H9 (cell line): ENCODE measurements around the gene CCDC89. TPM values are rescaled to one million over a fixed set of nuclear protein-coding genes. Genes with fewer than 3 reads are reported as not detected.

Experiments used
- DNase-seq: peaks from one replicate; pipeline ENCODE4 v3.0.0-alpha.2; 2017
- H2AFZ ChIP-seq: one replicate; pipeline ENCODE4 v1.6.1; 2013; ENCODE audit warnings: mild to moderate bottlenecking, low read length, control low read depth, moderate library complexity
- H2AK5ac ChIP-seq: 2 replicates; pipeline ENCODE4 v1.6.1; 2013; ENCODE audit warnings: low read length, control low read depth, mixed read lengths; ENCODE audit not compliant: insufficient read length
- H2BK120ac ChIP-seq: one replicate; pipeline ENCODE4 v1.6.1; 2013; ENCODE audit warnings: low read depth, mild to moderate bottlenecking, low read length, control low read depth, inconsistent platforms; ENCODE audit not compliant: poor library complexity, severe bottlenecking
- H2BK12ac ChIP-seq: 2 replicates; pipeline ENCODE4 v1.6.1; 2013; ENCODE audit warnings: low read length, control low read depth, mixed read lengths, low read depth; ENCODE audit not compliant: insufficient read length
- H2BK15ac ChIP-seq: 2 replicates; pipeline ENCODE4 v1.6.1; 2013; ENCODE audit warnings: low read depth, low read length, control low read depth
- H2BK20ac ChIP-seq: one replicate; pipeline ENCODE4 v1.6.1; 2013; ENCODE audit warnings: low read depth, mild to moderate bottlenecking, low read length, control low read depth, inconsistent platforms; ENCODE audit not compliant: poor library complexity, severe bottlenecking
- H2BK5ac ChIP-seq: 2 replicates; pipeline ENCODE4 v1.6.1; 2013; ENCODE audit warnings: low read length, control low read depth, mixed read lengths; ENCODE audit not compliant: insufficient read length
- H3K14ac ChIP-seq: 2 replicates; pipeline ENCODE4 v1.6.1; 2013; ENCODE audit warnings: low read length, control low read depth; ENCODE audit not compliant: insufficient read depth
- H3K18ac ChIP-seq: 2 replicates; pipeline ENCODE4 v1.6.1; 2013; ENCODE audit warnings: low read depth, mild to moderate bottlenecking, mixed read lengths, low read length, control low read depth; ENCODE audit not compliant: insufficient read length
- H3K23ac ChIP-seq: 2 replicates; pipeline ENCODE4 v1.6.1; 2013; ENCODE audit warnings: low read length, control low read depth, mixed read lengths, low read depth; ENCODE audit not compliant: insufficient read length
- H3K23me2 ChIP-seq: 2 replicates; pipeline ENCODE4 v1.6.1; 2013; ENCODE audit warnings: low read depth, mild to moderate bottlenecking, mixed read lengths, low read length, control low read depth; ENCODE audit not compliant: insufficient read length, poor library complexity, severe bottlenecking
- H3K27ac ChIP-seq: 2 replicates; pipeline ENCODE4 v1.5.1; 2013; ENCODE audit warnings: low read length, control low read depth, mixed read lengths, low read depth; ENCODE audit not compliant: insufficient read length
- H3K27me3 ChIP-seq: 2 replicates; pipeline ENCODE4 v1.6.1; 2013; ENCODE audit warnings: low read length, control low read depth, inconsistent platforms; ENCODE audit not compliant: insufficient read depth
- H3K4ac ChIP-seq: 2 replicates; pipeline ENCODE4 v1.6.1; 2013; ENCODE audit warnings: low read depth, mild to moderate bottlenecking, control low read depth, inconsistent platforms, low read length, moderate library complexity
- H3K4me1 ChIP-seq: 2 replicates; pipeline ENCODE4 v1.6.1; 2013; ENCODE audit warnings: low read length, control low read depth, inconsistent platforms; ENCODE audit not compliant: insufficient read depth
- H3K4me2 ChIP-seq: 2 replicates; pipeline ENCODE4 v1.6.1; 2013; ENCODE audit warnings: low read length, control low read depth, mixed read lengths; ENCODE audit not compliant: insufficient read length, insufficient read depth
- H3K56ac ChIP-seq: 2 replicates; pipeline ENCODE4 v1.6.1; 2013; ENCODE audit warnings: low read depth, mild to moderate bottlenecking, mixed read lengths, low read length, control low read depth; ENCODE audit not compliant: insufficient read length
- H3K79me1 ChIP-seq: 2 replicates; pipeline ENCODE4 v1.6.1; 2013; ENCODE audit warnings: low read depth, mild to moderate bottlenecking, moderate library complexity, low read length, control low read depth, inconsistent platforms; ENCODE audit not compliant: insufficient read depth, poor library complexity, severe bottlenecking
- H3K79me2 ChIP-seq: 2 replicates; pipeline ENCODE4 v1.6.1; 2013; ENCODE audit warnings: low read length, control low read depth, inconsistent platforms; ENCODE audit not compliant: insufficient read depth
- H3K9ac ChIP-seq: 2 replicates; pipeline ENCODE4 v1.6.1; 2013; ENCODE audit warnings: low read length, control low read depth, mixed read lengths; ENCODE audit not compliant: insufficient read length; ENCODE audit errors: extremely low read depth
- H3K9me3 ChIP-seq: one replicate; pipeline ENCODE4 v1.6.1; 2013; ENCODE audit warnings: low read depth, low read length, inconsistent platforms; ENCODE audit not compliant: control insufficient read depth
- H3T11ph ChIP-seq: one replicate; pipeline ENCODE4 v1.6.1; 2013; ENCODE audit warnings: mild to moderate bottlenecking, low read length, control low read depth, inconsistent platforms
- H4K20me1 ChIP-seq: one replicate; pipeline ENCODE4 v1.6.1; 2013; ENCODE audit not compliant: control insufficient read depth, insufficient read length, insufficient read depth
- H4K5ac ChIP-seq: 2 replicates; pipeline ENCODE4 v1.6.1; 2013; ENCODE audit warnings: low read depth, mild to moderate bottlenecking, mixed read lengths, low read length, control low read depth; ENCODE audit not compliant: insufficient read length
- H4K8ac ChIP-seq: replicated peaks from 2 replicates; pipeline ENCODE4 v1.6.1; 2013; ENCODE audit warnings: low read length, control low read depth, mixed read lengths, low read depth; ENCODE audit not compliant: insufficient read length
- H4K91ac ChIP-seq: 2 replicates; pipeline ENCODE4 v1.6.1; 2013; ENCODE audit warnings: low read depth, mild to moderate bottlenecking, moderate library complexity, mixed read lengths, low read length, control low read depth; ENCODE audit not compliant: insufficient read length
- H3K27ac Mint-ChIP-seq, 3 experiments: 2 replicates in 2 of 3; 3 replicates in 1 of 3; pipeline ENCODE4 v1.8.0; 2020 to 2021; ENCODE audit warnings: mixed read lengths in 3 of 3, mild to moderate bottlenecking in 1 of 3, moderate library complexity in 1 of 3
- H3K27me3 Mint-ChIP-seq: 2 replicates; pipeline ENCODE4 v1.8.0; 2021; ENCODE audit warnings: low read depth, mild to moderate bottlenecking, moderate library complexity, mixed read lengths
- H3K36me3 Mint-ChIP-seq, 3 experiments: 2 replicates in 2 of 3; 3 replicates in 1 of 3; pipeline ENCODE4 v1.8.0; 2020 to 2021; ENCODE audit warnings: low read depth in 3 of 3, mixed read lengths in 3 of 3; ENCODE audit not compliant: insufficient read depth in 1 of 3
- H3K4me1 Mint-ChIP-seq, 2 experiments: 2 replicates each; pipeline ENCODE4 v1.8.0; 2020; ENCODE audit warnings: mixed read lengths in 2 of 2
- H3K4me3 Mint-ChIP-seq, 2 experiments: 2 replicates in 1 of 2; 3 replicates in 1 of 2; pipeline ENCODE4 v1.8.0; 2020 to 2021; ENCODE audit warnings: mild to moderate bottlenecking in 2 of 2, mixed read lengths in 2 of 2, moderate library complexity in 1 of 2
- H3K9me3 Mint-ChIP-seq, 2 experiments: 2 replicates in 1 of 2; 3 replicates in 1 of 2; pipeline ENCODE4 v1.8.0; 2020; ENCODE audit warnings: mild to moderate bottlenecking in 2 of 2, mixed read lengths in 2 of 2, moderate library complexity in 1 of 2
- WGBS: extraction: QIAGEN DNeasy Blood & Tissue Kit; methylation state at CpG from one replicate; pipeline ENCODE4 v1.1.7; 2013; ENCODE audit warnings: missing lambda C conversion rate, low lambda C conversion rate, mixed read lengths; ENCODE audit not compliant: insufficient read length; ENCODE audit errors: extremely low coverage; 5-methylcytosine and 5-hydroxymethylcytosine counted together
- total RNA-seq: library from RNA; stranded (reverse); gene quantifications from 2 replicates; pipeline ENCODE4 v1.2.1, GENCODE V29; 2021
- TF ChIP-seq, protein P1 (sequence below): fragments of 200-600 bp; sonication (generic); conservative IDR thresholded peaks from 3 replicates; pipeline ENCODE4 v1.8.0; 2021; ENCODE audit warnings: antibody characterized with exemption, mild to moderate bottlenecking

Gene CCDC89
- total RNA-seq, 1 experiment from 2014 or later = not detected

DNA sequence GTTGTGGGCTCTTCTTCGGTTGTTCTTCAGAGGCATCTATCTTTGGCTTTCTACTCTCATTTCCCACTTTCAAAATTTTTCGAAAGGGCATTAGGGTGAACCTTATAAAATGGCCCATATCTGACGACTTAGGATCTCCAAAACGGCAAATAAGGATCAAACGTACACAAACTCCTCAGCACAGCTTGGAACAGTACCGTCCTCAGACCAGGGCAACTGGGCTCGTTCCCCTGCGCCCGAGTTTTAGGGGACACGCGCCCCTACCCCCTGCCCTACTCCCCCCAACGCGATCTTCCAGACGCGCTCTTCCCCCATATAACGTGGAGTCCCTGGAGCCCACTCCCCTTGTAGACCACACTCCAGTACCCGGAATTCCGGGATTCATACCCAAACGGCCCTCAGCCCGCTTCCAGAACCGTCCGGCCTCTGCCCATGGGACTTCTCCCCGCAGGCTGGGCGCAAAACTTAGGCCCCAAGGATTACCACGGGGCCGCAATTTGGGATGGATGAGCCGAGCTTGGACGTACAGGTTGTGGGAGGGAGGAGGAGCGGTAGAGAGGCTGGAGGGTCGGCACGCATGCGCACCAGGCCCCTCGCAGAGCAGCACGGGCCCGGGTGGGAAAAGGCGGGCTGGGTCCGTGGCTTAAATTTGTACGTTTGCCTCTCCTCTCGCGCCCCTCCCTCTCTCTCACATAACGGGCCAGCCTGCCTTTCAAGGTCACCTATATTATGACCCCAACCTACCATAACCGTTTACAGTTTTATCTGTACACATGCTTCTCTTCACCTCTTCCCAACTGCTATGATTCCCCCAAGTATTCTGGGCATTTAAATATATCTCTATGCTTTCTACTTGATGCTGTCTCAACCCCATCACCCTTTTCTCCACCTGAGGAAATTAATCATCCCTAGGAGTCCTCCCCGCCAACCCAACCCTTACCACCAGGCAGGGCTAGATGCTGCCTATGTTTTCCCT, 3.4 kb downstream of the CCDC89 start:
- H3K4ac ChIP-seq = no peak overlapping the region
- WGBS = no CpG with 5 or more reads among the region's 43 CpGs
- H3K27ac Mint-ChIP-seq = peak overlapping the region in 1 of 3 experiments; percentile 43; a peak in 1 of 7 replicates
- H3K4me2 ChIP-seq = no peak overlapping the region
- H2AK5ac ChIP-seq = no peak overlapping the region
- peaks cover 4% of the 10 kb centered on the region for H3K27me3 Mint-ChIP-seq
- H2BK20ac ChIP-seq = no peak overlapping the region
- no peak overlapping the region for H3K9ac ChIP-seq
- no peaks in the 10 kb centered on the region for H3K9me3 Mint-ChIP-seq
- no peak overlapping the region for H2BK15ac ChIP-seq
- H3K36me3 Mint-ChIP-seq = no peaks in the 10 kb centered on the region
- H2BK120ac ChIP-seq = no peak overlapping the region
- H3K79me1 ChIP-seq = no peaks in the 10 kb centered on the region
- no peaks in the 10 kb centered on the region for H3K9me3 ChIP-seq
- H3K4me1 Mint-ChIP-seq = peaks cover 10 to 25% of the 10 kb centered on the region in 2 experiments
- H3T11ph ChIP-seq = no peak overlapping the region
- H3K18ac ChIP-seq = no peak overlapping the region
- no peak overlapping the region for H2BK12ac ChIP-seq
- no peak overlapping the region for H4K91ac ChIP-seq
- no peaks in the 10 kb centered on the region for H3K23me2 ChIP-seq
- no peak overlapping the region for H4K5ac ChIP-seq
- H3K14ac ChIP-seq = no peak overlapping the region
- peaks cover 8% of the 10 kb centered on the region for H3K4me1 ChIP-seq
- H4K20me1 ChIP-seq = no peaks in the 10 kb centered on the region
- no peak overlapping the region for H2AFZ ChIP-seq
- DNase-seq = no peak
- H3K56ac ChIP-seq = no peak overlapping the region
- H3K23ac ChIP-seq = no peak overlapping the region
- H4K8ac ChIP-seq = no peak overlapping the region
- no peak overlapping the region for H3K27ac ChIP-seq
- H3K27me3 ChIP-seq = no peaks in the 10 kb centered on the region; the same call in 1 of the 2 replicates
- no peak overlapping the region for H2BK5ac ChIP-seq
- H3K79me2 ChIP-seq = no peaks in the 10 kb centered on the region
- TF ChIP-seq, protein P1, sequence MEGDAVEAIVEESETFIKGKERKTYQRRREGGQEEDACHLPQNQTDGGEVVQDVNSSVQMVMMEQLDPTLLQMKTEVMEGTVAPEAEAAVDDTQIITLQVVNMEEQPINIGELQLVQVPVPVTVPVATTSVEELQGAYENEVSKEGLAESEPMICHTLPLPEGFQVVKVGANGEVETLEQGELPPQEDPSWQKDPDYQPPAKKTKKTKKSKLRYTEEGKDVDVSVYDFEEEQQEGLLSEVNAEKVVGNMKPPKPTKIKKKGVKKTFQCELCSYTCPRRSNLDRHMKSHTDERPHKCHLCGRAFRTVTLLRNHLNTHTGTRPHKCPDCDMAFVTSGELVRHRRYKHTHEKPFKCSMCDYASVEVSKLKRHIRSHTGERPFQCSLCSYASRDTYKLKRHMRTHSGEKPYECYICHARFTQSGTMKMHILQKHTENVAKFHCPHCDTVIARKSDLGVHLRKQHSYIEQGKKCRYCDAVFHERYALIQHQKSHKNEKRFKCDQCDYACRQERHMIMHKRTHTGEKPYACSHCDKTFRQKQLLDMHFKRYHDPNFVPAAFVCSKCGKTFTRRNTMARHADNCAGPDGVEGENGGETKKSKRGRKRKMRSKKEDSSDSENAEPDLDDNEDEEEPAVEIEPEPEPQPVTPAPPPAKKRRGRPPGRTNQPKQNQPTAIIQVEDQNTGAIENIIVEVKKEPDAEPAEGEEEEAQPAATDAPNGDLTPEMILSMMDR = no peak
- H3K4me3 Mint-ChIP-seq = no peak overlapping the region
